MCF 10A (cell line): Measurements from ENCODE around the gene CCNL1. TPM values are rescaled to one million over a fixed set of nuclear protein-coding genes. Genes with fewer than 3 reads are reported as not detected.
A peak's percentile ranks its signal among the peaks of the same experiment; 100 is the strongest.

Source experiments
- BruUV-seq: library from RNA; stranded (reverse); fragments of 400-500 nt; replicated peaks from 2 replicates; lab custom pipeline; 2021; lab: Mats Ljungman, UMichigan
- CTCF ChIA-PET: fragments of 300-600 bp; sonication (Branson Sonifier 250); formaldehyde crosslinking; extraction: SDS; loops from one replicate; lab custom pipeline; 2021; ENCODE audit warnings: antibody characterized with exemption, inconsistent platforms; lab: Yijun Ruan, JAX
- POLR2A ChIA-PET: fragments of 300-600, 350-650 bp; sonication (Branson Sonifier 250); formaldehyde crosslinking; extraction: SDS; loops from one replicate; lab custom pipeline; 2020; ENCODE audit warnings: antibody characterized with exemption, inconsistent platforms; lab: Yijun Ruan, JAX
- DNase-seq: peaks from one replicate; pipeline ENCODE4 v3.0.0-alpha.2; 2018; ENCODE audit not compliant: unreplicated experiment
- H3K27ac Mint-ChIP-seq: one replicate; pipeline ENCODE4 v1.8.0; 2022; ENCODE audit warnings: mild to moderate bottlenecking, low read depth, mixed read lengths; ENCODE audit not compliant: unreplicated experiment
- H3K27me3 Mint-ChIP-seq: one replicate; pipeline ENCODE4 v1.8.0; 2022; ENCODE audit warnings: mixed read lengths; ENCODE audit not compliant: insufficient read depth, unreplicated experiment
- H3K36me3 Mint-ChIP-seq: one replicate; pipeline ENCODE4 v1.8.0; 2022; ENCODE audit warnings: mild to moderate bottlenecking, moderate library complexity, mixed read lengths; ENCODE audit not compliant: insufficient read depth, unreplicated experiment
- H3K4me1 Mint-ChIP-seq: one replicate; pipeline ENCODE4 v1.8.0; 2022; ENCODE audit warnings: mixed read lengths; ENCODE audit not compliant: insufficient read depth, unreplicated experiment
- H3K4me3 Mint-ChIP-seq: one replicate; pipeline ENCODE4 v1.8.0; 2022; ENCODE audit warnings: mild to moderate bottlenecking, moderate library complexity, mixed read lengths; ENCODE audit not compliant: unreplicated experiment
- H3K9me3 Mint-ChIP-seq: one replicate; pipeline ENCODE4 v1.8.0; 2022; ENCODE audit warnings: mixed read lengths; ENCODE audit not compliant: unreplicated experiment
- CTCF ChIP-seq: fragments of 200-600 bp; IDR thresholded peaks from one replicate; pipeline ENCODE4 v1.8.0; 2022; ENCODE audit warnings: antibody characterized with exemption, mild to moderate bottlenecking; ENCODE audit not compliant: unreplicated experiment
- intact Hi-C: fragments of 100-400 bp; cut with micrococcal nuclease; formaldehyde crosslinking; loops from 2 replicates; pipeline ENCODE4 v1.14.1; 2022
- total RNA-seq: library from RNA; stranded (reverse); gene quantifications from 2 replicates; pipeline ENCODE4 v1.2.3, GENCODE V29; 2022

The CCNL1 gene
- total RNA-seq, 1 experiment from 2014 or later: 103 TPM

- no peak for TF ChIP-seq CTCF
- peak; percentile 98 for DNase-seq
- peak overlapping the region; percentile 97 for H3K4me3 Mint-ChIP-seq
- intact Hi-C loops: loop anchor here (1.0 kb wide), 2 partner anchors 14 to 40 kb away; no protein-coding TSS in a partner anchor
- no peaks in the 10 kb centered on the region for H3K27me3 Mint-ChIP-seq
- H3K4me1 Mint-ChIP-seq: peaks cover 18% of the 10 kb centered on the region
- no TSS peak for BruUV-seq
- H3K9me3 Mint-ChIP-seq: no peaks in the 10 kb centered on the region
- H3K27ac Mint-ChIP-seq: peak overlapping the region; percentile 100
- ChIA-PET CTCF (interaction anchor here (0.7 to 5.8 kb wide), 10 partner anchors 14 to 1012 kb away, joined by 3 to 38 read pairs (median 4); no protein-coding TSS in a partner anchor), POLR2A (interaction anchor here (0.5 to 6.4 kb wide), 58 partner anchors 8 to 1484 kb away, joined by 3 to 618 read pairs (median 5); partner anchors contain the start of genes GFM1, LEKR1, PTX3 and RSRC1)
- H3K36me3 Mint-ChIP-seq: peaks cover 64% of the 10 kb centered on the region
Measured at GRCh38 chr3:157160658-157161424, 894 bp upstream of the CCNL1 start.

- peak; percentile 81 for DNase-seq
- BruUV-seq: no TSS peak
- intact Hi-C loops: loop anchor here (5.0 kb wide), 1 partner anchor 288 kb away; no protein-coding TSS in a partner anchor
- H3K4me1 Mint-ChIP-seq: peaks cover 27% of the 10 kb centered on the region
- POLR2A ChIA-PET: interaction anchor here (0.5 to 6.4 kb wide), 30 partner anchors 9 to 675 kb away, joined by 3 to 618 read pairs (median 8); partner anchors contain the start of genes LEKR1, SSR3 and TIPARP
- no peak for TF ChIP-seq CTCF
- peaks cover 80% of the 10 kb centered on the region for H3K36me3 Mint-ChIP-seq
- CTCF ChIA-PET: interaction anchor here (0.7 to 3.5 kb wide), 5 partner anchors 9 to 636 kb away, joined by 3 to 29 read pairs (median 3); no protein-coding TSS in a partner anchor
- peak overlapping the region; percentile 97 for H3K4me3 Mint-ChIP-seq
- H3K27me3 Mint-ChIP-seq: no peaks in the 10 kb centered on the region
- no peaks in the 10 kb centered on the region for H3K9me3 Mint-ChIP-seq
- H3K27ac Mint-ChIP-seq: peak overlapping the region; percentile 100
Measured at GRCh38 chr3:157159037-157159761, 748 bp downstream of the CCNL1 start.

- H3K27me3 Mint-ChIP-seq: no peaks in the 10 kb centered on the region
- no peaks in the 10 kb centered on the region for H3K9me3 Mint-ChIP-seq
- TF ChIP-seq CTCF: no peak
- H3K36me3 Mint-ChIP-seq: peaks cover 87% of the 10 kb centered on the region
- ChIA-PET POLR2A (interaction anchor here (6.4 kb wide), 1 partner anchor 17 kb away, joined by 618 read pairs; no protein-coding TSS in a partner anchor), CTCF (no interaction called here)
- peak overlapping the region; percentile 100 for H3K27ac Mint-ChIP-seq
- peaks cover 28% of the 10 kb centered on the region for H3K4me1 Mint-ChIP-seq
- no TSS peak for BruUV-seq
- DNase-seq: no peak
- intact Hi-C loops: loop anchor here (5.0 kb wide), 1 partner anchor 289 kb away; no protein-coding TSS in a partner anchor
- peak overlapping the region; percentile 97 for H3K4me3 Mint-ChIP-seq
Measured at GRCh38 chr3:157157836-157158235, 2.1 kb downstream of the CCNL1 start.
